ENCODE measurements around the gene ZFAND2B.

DNA sequence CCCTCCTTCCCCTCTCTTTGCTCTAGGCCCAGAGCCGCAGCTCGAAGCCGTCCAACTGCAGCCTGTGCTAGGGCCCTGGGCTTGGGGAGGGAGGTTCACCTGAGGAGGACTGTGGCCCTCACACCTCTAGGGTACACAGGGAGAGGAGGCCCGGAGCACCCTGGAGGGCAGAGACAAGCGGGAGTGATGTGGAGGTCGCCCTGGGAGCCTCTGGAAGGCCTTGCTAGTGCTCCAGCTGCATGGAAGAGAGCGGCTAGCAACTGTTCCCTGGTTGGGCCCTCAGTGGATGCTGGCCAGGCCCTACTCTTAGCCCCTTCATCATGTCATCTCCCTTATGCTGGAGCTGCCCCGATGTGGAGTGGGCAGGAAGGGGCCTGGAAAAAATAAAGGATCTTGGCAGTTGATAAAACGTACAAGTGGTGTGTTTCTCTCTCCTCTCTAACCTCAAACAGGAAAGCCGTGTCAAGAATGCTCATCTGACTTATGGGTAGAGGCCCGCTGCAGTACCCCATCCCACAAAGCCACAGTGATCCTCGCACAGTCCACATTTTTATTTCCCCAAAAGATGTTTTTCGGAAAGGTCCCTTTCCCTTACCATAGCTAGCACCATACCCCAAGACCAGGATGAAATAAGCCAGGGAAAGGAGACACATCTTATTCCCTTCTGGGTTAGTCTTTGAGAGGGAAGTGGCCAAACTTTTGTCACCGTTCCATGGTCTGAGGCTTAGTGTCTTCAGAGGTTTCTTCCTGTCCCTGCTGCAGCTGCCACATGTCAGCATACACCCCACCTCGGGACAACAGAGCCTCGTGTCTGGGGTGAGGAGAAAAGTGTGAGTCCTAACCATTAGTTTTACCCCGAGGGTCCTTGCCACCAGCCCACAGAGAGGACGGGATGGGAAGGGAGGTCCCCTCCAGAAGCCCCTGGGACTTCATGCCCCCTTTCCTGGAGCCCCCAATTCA, 2.9 kb downstream of the ZFAND2B start:
- TF ChIP-seq, protein P1, sequence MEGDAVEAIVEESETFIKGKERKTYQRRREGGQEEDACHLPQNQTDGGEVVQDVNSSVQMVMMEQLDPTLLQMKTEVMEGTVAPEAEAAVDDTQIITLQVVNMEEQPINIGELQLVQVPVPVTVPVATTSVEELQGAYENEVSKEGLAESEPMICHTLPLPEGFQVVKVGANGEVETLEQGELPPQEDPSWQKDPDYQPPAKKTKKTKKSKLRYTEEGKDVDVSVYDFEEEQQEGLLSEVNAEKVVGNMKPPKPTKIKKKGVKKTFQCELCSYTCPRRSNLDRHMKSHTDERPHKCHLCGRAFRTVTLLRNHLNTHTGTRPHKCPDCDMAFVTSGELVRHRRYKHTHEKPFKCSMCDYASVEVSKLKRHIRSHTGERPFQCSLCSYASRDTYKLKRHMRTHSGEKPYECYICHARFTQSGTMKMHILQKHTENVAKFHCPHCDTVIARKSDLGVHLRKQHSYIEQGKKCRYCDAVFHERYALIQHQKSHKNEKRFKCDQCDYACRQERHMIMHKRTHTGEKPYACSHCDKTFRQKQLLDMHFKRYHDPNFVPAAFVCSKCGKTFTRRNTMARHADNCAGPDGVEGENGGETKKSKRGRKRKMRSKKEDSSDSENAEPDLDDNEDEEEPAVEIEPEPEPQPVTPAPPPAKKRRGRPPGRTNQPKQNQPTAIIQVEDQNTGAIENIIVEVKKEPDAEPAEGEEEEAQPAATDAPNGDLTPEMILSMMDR (conservative IDR thresholded peaks at IDR 0.05; ENCODE audit: low read depth, low read length): no peak
- no peak for TF ChIP-seq EZH2phosphoT487 (IDR thresholded peaks at IDR 0.05; ENCODE audit: borderline replicate concordance, low read length)
